HG02763 (cell line): Measurements from ENCODE around the gene PAN3.
"Not testable (repeated sequence)": the region's sequence is repeated elsewhere in the genome, so short reads cannot be mapped to it uniquely, and the experiment has no call there.

Source experiments
- ATAC-seq: cut with Tn5 transposase; IDR thresholded peaks from one replicate; pipeline ENCODE4 v1.9.1; 2021; ENCODE audit warnings: mild to moderate bottlenecking, moderate library complexity; ENCODE audit not compliant: unreplicated experiment

The PAN3 gene

DNA sequence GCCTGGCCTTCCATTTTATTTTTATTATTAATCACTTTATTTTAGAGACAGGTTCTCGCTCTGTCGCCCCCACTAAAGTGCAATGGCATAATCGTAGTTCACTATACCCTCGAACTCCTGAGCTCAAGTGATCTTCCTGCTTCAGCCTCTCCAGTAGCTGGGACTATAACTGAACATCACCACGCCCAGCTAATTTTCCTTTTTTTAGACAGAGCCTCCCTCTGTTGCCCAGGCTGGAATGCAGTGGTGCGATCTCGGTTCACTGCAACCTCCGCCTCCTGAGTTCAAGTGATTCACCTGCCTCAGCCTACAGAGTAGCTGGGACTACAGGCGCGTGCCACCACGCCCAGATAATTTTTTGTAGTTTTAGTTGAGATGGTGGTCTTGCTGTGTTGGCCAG, 6.7 kb upstream of the PAN3 start:
- no peak for ATAC-seq

- no peak for ATAC-seq
These were observed 1.4 kb upstream of the PAN3 start for GRCh38 chr13:28136916-28137315.

DNA sequence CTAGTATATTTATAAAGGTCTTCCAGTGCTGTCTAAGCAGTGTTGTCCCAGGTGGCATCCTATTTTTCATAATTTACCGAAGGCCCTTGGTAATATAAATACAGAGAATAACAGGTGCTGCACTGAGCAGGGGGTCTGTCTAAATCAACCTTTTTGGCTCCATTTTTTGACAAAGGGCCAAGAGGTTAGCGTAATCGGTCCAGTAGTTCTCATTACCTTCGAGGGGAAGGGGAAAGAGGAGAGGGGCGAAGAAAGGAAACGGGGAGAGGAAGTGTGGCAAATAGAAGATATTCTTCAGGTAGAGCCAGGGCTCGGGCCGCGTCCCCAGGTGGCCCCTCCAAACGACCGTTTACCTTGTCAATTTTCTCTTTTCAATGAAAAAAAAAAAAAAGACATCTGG, 749 bp upstream of the PAN3 start:
- ATAC-seq, result peak; percentile 5

DNA sequence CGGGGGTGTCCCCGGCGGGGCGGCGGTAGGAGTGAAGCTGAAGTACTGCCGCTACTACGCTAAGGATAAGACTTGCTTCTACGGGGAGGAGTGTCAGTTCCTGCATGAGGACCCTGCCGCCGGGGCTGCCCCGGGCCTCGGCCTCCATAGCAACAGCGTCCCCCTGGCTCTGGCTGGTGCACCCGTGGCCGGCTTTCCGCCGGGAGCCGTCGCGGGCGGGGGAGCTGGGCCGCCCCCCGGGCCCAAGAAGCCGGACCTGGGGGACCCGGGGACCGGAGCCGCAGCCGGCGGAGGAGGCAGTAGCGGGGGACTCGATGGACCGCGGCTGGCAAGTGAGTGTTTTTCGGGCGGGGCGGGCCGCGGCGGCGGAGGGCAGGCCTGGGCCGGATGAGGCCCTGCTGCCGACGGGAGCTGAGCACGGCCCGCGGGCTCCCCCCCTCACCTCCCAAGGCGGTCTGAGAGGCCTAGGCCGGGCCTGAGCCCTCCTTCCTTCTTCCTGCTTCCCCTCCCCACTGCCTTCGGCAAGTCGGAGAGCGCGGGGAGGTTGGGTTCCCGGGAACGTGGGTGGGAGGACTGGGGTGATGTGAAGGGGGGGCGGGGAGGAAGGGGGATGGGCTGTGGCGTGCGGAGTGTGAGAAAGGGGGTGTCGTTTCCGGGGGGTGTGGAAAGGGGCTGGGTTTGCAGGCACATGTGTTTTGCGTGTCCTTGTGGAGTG, 568 bp downstream of the PAN3 start:
- ATAC-seq, result peak; percentile 40

DNA sequence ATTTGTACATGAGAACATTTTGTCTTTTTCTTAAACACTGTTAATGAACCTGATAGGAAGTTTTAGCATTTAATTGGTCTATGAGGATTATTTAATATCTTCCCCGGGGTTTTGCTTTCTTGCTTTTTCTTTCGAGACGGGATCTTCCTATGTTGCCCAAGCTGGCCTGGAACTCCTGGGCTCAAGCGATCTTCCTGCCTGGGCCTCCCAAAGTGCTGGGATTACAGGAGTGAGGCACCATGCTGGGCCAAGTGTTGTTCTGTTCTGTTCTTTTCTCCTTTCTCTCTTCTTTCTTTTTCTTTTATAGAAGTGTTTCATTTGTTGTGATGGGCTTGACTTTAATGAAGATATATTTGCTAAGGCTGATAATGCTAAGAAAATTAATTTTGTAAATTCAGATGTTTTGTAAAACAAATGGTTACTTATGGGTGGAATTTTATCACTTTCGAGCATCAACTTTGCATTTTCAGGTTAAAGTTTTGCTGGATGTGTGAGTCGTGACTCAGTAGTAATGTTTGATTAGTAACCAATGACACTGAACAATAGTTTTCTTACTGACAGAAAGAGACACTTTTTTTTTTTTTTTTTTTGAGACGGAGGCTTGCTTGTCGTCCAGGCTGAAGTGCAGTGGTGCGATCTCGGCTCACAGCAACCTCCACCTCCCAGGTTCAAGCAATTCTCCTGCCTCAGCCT, 2.2 kb downstream of the PAN3 start:
- no peak for ATAC-seq

GRCh38 chr13:28141542-28141941, 3.2 kb downstream of the PAN3 start:
- ATAC-seq, result not testable (repeated sequence)

DNA sequence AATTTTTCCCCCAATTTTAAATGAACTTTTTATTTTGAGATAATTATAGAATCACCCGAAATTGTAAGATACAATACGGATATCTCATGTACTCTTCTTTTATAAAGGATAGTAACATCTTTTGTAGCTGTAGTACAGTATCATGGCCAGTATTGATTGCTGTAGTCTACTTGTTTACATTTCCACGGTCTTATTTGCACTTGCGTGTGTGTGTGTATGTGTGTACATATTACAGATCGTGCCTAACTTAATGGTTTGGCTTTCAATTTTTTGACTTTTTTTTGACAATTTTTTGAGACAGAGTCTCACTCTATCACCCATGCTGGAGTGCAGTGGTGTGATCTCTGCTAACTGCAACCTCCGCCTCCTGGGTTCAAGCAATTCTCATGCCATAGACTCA, 6.7 kb downstream of the PAN3 start:
- ATAC-seq, result no peak

- ATAC-seq, result no peak
These were observed 9.2 kb downstream of the PAN3 start for GRCh38 chr13:28147495-28147894.

DNA sequence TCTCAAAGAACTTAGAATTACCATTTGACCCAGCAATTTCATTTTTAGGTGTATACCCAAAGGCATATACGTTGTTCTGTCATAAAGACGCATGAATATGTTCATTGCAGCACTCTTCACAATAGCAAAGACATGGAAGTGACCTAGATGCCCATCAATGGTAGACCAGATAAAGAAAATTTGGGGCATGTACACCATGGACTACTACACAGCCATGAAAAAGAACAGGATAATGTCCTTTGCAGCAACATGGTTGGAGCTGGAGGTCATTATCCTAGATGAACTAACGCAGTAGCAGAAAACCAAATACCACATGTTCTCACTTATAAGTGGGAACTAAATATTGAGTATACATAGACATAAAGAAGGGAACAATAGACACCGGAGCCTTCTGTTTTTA, 20.7 kb downstream of the PAN3 start:
- ATAC-seq, result no peak

GRCh38 chr13:28161370-28161769, 23.0 kb downstream of the PAN3 start:
- no peak for ATAC-seq

GRCh38 chr13:28163587-28163986, 25.2 kb downstream of the PAN3 start:
- no peak for ATAC-seq

DNA sequence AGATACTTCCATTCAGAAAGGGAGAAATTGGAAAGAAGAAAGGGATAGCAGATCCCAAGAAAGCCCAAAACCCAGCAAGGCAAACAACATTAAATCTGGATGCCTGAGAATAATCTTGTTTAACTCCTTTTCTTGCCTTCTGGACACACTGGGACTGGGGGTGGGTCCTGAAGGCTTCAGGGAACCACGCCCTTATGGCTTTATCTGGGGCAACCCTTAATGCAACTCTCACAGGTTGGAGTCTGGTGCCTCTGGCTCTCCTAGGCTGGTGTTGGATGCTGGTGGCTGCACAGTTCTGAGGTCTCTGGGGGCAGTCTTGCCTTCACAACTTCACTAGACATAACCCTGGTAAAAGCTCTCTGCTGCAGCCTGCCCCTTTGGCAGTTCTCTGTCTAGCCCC, 27.9 kb downstream of the PAN3 start:
- ATAC-seq, result no peak

DNA sequence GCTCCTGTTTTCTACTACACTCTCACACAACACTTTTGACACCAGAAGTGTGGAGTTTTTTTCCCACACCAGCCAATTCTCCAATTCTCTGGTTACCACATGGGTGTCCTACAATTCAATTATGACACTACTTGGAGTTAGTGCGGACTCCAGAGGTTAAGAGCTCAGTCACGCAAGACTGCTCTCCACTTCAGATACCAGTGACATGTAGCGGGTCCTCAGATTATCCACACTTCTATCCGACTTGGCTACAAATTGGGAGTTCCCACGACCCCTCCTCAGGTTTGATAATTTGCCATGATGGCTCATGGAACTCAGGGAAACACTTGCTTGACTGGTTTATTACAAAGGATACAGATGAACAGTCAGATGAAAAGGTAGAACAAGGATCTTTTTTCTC, 32.9 kb downstream of the PAN3 start:
- ATAC-seq, result no peak

DNA sequence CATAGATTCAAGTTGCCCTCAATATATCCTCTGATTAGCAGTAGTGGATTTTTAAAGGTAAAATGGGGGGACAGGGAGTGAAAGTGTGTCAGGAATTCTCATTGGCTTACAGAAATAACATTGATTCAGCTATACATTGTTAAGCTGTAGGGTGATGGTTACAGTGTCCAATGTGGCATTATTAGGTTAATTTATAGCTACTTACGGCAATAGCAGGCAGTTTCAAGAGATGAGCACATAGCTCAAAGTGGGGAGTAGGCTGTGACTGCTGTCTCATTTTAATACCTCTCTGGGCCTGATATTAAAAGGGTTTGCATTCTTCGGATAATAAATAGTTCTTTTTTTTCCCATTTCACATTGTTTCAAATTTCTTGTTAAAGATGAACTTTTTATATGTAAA, 34.6 kb downstream of the PAN3 start:
- no peak for ATAC-seq

GRCh38 chr13:28173793-28174192, 35.4 kb downstream of the PAN3 start:
- no peak for ATAC-seq

GRCh38 chr13:28177327-28177726, 39.0 kb downstream of the PAN3 start:
- ATAC-seq, result no peak

DNA sequence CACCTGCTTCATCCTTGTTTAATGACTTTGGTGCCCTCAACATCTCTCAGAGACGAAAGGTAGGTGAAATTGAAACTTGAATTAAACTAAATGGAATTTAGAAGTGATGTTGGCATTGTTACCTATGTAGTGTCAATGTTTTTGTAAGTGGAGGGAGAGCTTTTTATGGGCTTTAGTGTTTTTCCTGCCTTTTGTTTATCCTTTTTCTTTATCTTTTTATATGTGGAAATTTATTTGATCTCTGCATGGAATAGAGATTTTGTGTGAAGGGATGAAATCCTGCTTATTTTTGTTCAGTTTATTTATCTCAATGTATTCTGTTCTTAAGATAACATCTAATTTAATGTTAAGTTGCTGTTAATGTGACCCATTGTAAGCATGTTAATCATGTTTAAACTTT, 39.5 kb downstream of the PAN3 start:
- ATAC-seq, result no peak

DNA sequence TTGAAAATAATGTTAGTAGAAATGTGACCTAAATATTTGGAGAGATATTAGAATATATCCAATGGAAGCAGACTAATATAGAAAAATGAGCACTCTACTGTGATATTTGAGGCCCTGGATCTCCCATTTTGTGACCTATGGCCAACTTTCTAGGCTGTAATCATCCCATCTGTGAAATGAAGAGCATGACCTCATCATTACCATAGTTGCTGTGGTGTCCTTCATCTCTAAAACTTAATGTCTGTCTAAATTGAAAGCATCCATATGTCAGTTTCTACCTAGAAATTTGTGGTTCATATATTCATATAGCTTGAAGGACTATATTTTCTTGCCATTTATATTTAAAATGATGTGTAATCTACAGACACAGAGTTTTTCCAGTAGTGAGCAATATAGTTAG, 41.6 kb downstream of the PAN3 start:
- ATAC-seq, result no peak

DNA sequence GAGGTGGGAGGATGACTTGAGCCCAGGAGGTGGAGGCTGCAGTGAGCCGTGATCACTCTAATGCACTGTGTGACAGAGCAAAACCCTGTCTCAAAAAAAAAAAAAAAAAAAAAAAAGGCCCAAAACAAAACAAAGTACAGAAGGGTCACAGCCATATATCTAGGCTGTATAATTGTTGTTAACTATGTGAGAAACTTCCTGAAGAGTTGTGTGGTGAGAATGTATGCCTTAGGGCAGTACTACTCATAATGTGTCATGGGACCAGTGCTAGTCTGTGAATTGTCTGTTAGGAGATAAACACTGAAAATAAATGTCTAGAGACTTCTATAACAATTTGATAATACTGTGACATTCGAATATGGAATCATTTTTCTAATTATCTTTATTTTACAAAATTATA, 43.1 kb downstream of the PAN3 start:
- ATAC-seq, result no peak

- no peak for ATAC-seq
These were observed 46.9 kb downstream of the PAN3 start for GRCh38 chr13:28185256-28185655.

- no peak for ATAC-seq
These were observed 60.7 kb downstream of the PAN3 start for GRCh38 chr13:28199089-28199488.

DNA sequence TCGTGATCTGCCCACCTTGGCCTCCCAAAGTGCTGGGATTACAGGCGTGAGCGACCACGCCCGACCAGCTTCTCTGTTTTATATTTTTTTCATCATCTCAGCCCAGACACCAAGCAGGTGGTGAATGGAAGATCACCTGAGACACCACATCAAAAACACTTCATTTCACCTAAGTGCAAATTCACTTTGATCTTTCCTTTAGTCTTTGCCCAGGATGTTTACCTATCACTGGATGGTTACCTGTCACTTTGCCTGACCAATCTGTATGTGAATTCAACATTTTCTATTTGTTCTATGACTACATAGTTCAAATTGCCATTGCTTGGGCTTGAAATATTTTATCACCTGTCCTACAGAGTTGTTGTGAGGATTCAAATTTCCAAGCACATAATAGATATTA, 65.7 kb downstream of the PAN3 start:
- no peak for ATAC-seq
